Glutamatergic neuron (in vitro differentiated cells): Measurements from ENCODE around the gene FGGY. TPM values are rescaled to one million over a fixed set of nuclear protein-coding genes. Genes with fewer than 3 reads are reported as not detected.
"Not testable (repeated sequence)": the region's sequence is repeated elsewhere in the genome, so short reads cannot be mapped to it uniquely, and the experiment has no call there.

Source experiments
- DNase-seq: peaks from one replicate; pipeline ENCODE4 v3.0.0; 2022
- H3K27ac Mint-ChIP-seq: one replicate; pipeline ENCODE4 v1.8.0; 2020; ENCODE audit warnings: mild to moderate bottlenecking, mixed read lengths, inconsistent platforms; ENCODE audit not compliant: unreplicated experiment
- H3K27me3 Mint-ChIP-seq: one replicate; pipeline ENCODE4 v1.8.0; 2020; ENCODE audit warnings: mild to moderate bottlenecking, moderate library complexity, mixed read lengths, inconsistent platforms; ENCODE audit not compliant: unreplicated experiment
- H3K36me3 Mint-ChIP-seq: one replicate; pipeline ENCODE4 v1.8.0; 2020; ENCODE audit warnings: mild to moderate bottlenecking, mixed read lengths, inconsistent platforms; ENCODE audit not compliant: unreplicated experiment
- H3K4me1 Mint-ChIP-seq: one replicate; pipeline ENCODE4 v1.8.0; 2020; ENCODE audit warnings: mild to moderate bottlenecking, low read depth, mixed read lengths, inconsistent platforms; ENCODE audit not compliant: unreplicated experiment
- H3K4me3 Mint-ChIP-seq: one replicate; pipeline ENCODE4 v1.8.0; 2020; ENCODE audit warnings: mild to moderate bottlenecking, mixed read lengths, inconsistent platforms; ENCODE audit not compliant: unreplicated experiment
- H3K9me3 Mint-ChIP-seq: one replicate; pipeline ENCODE4 v1.8.0; 2020; ENCODE audit warnings: mild to moderate bottlenecking, moderate library complexity, mixed read lengths, inconsistent platforms; ENCODE audit not compliant: unreplicated experiment
- CTCF ChIP-seq: fragments of 200-600 bp; sonication (generic); IDR thresholded peaks from one replicate; pipeline ENCODE4 v1.5.0; 2021; ENCODE audit not compliant: partially characterized antibody, unreplicated experiment
- total RNA-seq: library from RNA; stranded (reverse); fragmentation: NEBNext Ultra II Directional; extraction: Animal tissue kit (Norgen Biotek cat#: 25700); gene quantifications from one replicate; pipeline ENCODE4 v1.2.1, GENCODE V29; 2021; ENCODE audit not compliant: unreplicated experiment

Gene FGGY
- total RNA-seq, 1 donor from 2014 or later, result 11.6 TPM

- TF ChIP-seq CTCF, result no peak
- H3K27ac Mint-ChIP-seq, result no peak overlapping the region
- no peak for DNase-seq
- H3K4me3 Mint-ChIP-seq, result no peak overlapping the region
- peaks cover 7% of the 10 kb centered on the region for H3K4me1 Mint-ChIP-seq
- peaks cover 5% of the 10 kb centered on the region for H3K9me3 Mint-ChIP-seq
- peaks cover 7% of the 10 kb centered on the region for H3K36me3 Mint-ChIP-seq
- H3K27me3 Mint-ChIP-seq, result no peaks in the 10 kb centered on the region
Observed at GRCh38 chr1:59641836-59642235, 344.9 kb downstream of the FGGY start.

GRCh38 chr1:59643526-59643925 lies 346.6 kb downstream of the FGGY start:
- Mint-ChIP-seq H3K4me3 (no peak overlapping the region), H3K27me3 (no peaks in the 10 kb centered on the region), H3K27ac (no peak overlapping the region), H3K36me3 (peaks cover 7% of the 10 kb centered on the region), H3K4me1 (no peaks in the 10 kb centered on the region), H3K9me3 (no peaks in the 10 kb centered on the region)
- no peak for TF ChIP-seq CTCF
- no peak for DNase-seq

GRCh38 chr1:59645893-59646292 lies 349.0 kb downstream of the FGGY start:
- Mint-ChIP-seq H3K36me3 (no peaks in the 10 kb centered on the region), H3K27ac (no peak overlapping the region), H3K9me3 (no peaks in the 10 kb centered on the region), H3K27me3 (no peaks in the 10 kb centered on the region), H3K4me1 (no peaks in the 10 kb centered on the region), H3K4me3 (no peak overlapping the region)
- no peak for DNase-seq
- no peak for TF ChIP-seq CTCF

- H3K27ac Mint-ChIP-seq, result peak overlapping the region; percentile 69
- H3K36me3 Mint-ChIP-seq, DNase-seq, H3K4me1 Mint-ChIP-seq, H3K4me3 Mint-ChIP-seq, H3K27me3 Mint-ChIP-seq, H3K9me3 Mint-ChIP-seq: not testable (repeated sequence)
Observed at GRCh38 chr1:59653142-59653958, 356.5 kb downstream of the FGGY start.

GRCh38 chr1:59653968-59654367 lies 357.1 kb downstream of the FGGY start:
- peaks cover 9% of the 10 kb centered on the region for H3K4me1 Mint-ChIP-seq
- TF ChIP-seq CTCF, result no peak
- H3K4me3 Mint-ChIP-seq, result peak overlapping the region; percentile 6
- H3K27ac Mint-ChIP-seq, result peak overlapping the region; percentile 69
- peaks cover 2% of the 10 kb centered on the region for H3K9me3 Mint-ChIP-seq
- DNase-seq, result no peak
- H3K27me3 Mint-ChIP-seq, result peaks cover 2% of the 10 kb centered on the region
- H3K36me3 Mint-ChIP-seq, result peaks cover 10% of the 10 kb centered on the region
